K562 (cell line): ENCODE data around the gene KRTAP20-3. TPM values are rescaled to one million over a fixed set of nuclear protein-coding genes. Genes with fewer than 3 reads are reported as not detected.

Source experiments
- ATAC-seq: fragments of 200-7000 bp; cut with Tn5 transposase; 3 replicates; pipeline ENCODE4 v1.9.1; 2020; ENCODE audit warnings: moderate library complexity
- BruUV-seq: library from RNA; stranded (reverse); fragments of 400-500 nt; replicated peaks from 2 replicates; lab custom pipeline; 2021; lab: Mats Ljungman, UMichigan
- CTCF ChIA-PET: fragments of 300-600 bp; formaldehyde crosslinking; extraction: SDS; loops from one replicate; lab custom pipeline; 2021; ENCODE audit warnings: low intra/inter-chr PET ratio; lab: Yijun Ruan, JAX
- POLR2A ChIA-PET: fragments of 300-600, 350-650 bp; sonication (Branson Sonifier 250); formaldehyde crosslinking; extraction: SDS; loops from one replicate; lab custom pipeline; 2021; ENCODE audit warnings: antibody characterized with exemption, inconsistent platforms; lab: Yijun Ruan, JAX
- DNase-seq, 4 experiments: peaks; one replicate each; pipeline versions ENCODE4 v3.0.0 to v3.0.0-alpha.2; 2011 to 2018; ENCODE audit warnings: low spot score in 3 of 4, mixed read lengths in 3 of 4; ENCODE audit errors: extremely low read depth in 1 of 4
- FAIRE-seq: peaks from 2 replicates; lab custom pipeline; 2011; peaks lifted over from hg19 to GRCh38; lab: Jason Lieb, UNC
- H2AFZ ChIP-seq: 2 replicates; pipeline ENCODE4 v1.6.0; 2011; ENCODE audit warnings: low read depth, low read length, control low read depth, inconsistent platforms
- H3K27ac ChIP-seq: fragments of 200-600 bp; 3 replicates; pipeline ENCODE4 v1.8.0; 2011; ENCODE audit warnings: low read depth, mild to moderate bottlenecking, control low read depth, inconsistent platforms, low read length, moderate library complexity, mixed read lengths; ENCODE audit errors: extremely low read depth
- H3K27me3 ChIP-seq, 2 experiments: fragments of 300-600 bp in 1 of 2; 2 replicates in 1 of 2; 3 replicates in 1 of 2; pipeline versions ENCODE4 v1.6.0 to v1.8.0; 2011; ENCODE audit warnings: inconsistent platforms in 2 of 2, low read length in 2 of 2, mild to moderate bottlenecking in 1 of 2, mixed read lengths in 1 of 2, moderate library complexity in 1 of 2; ENCODE audit not compliant: control insufficient read depth in 2 of 2, insufficient read depth in 2 of 2
- H3K36me3 ChIP-seq: fragments of 300-600 bp; 3 replicates; pipeline ENCODE4 v1.8.0; 2011; ENCODE audit warnings: mild to moderate bottlenecking, low read length, inconsistent platforms; ENCODE audit not compliant: control insufficient read depth, insufficient read depth
- H3K4me1 ChIP-seq, 2 experiments: fragments of 200-600 bp in 1 of 2; replicated peaks in 1 of 2; 2 replicates in 1 of 2; 3 replicates in 1 of 2; pipeline versions ENCODE4 v1.5.1 to v1.8.0; 2011; ENCODE audit warnings: inconsistent platforms in 2 of 2, low read length in 2 of 2, mild to moderate bottlenecking in 1 of 2, mixed read lengths in 1 of 2, moderate library complexity in 1 of 2; ENCODE audit not compliant: control insufficient read depth in 2 of 2, insufficient read depth in 2 of 2
- H3K4me2 ChIP-seq: 2 replicates; pipeline ENCODE4 v1.6.1; 2011; ENCODE audit warnings: low read length, control low read depth, inconsistent platforms, mixed read lengths; ENCODE audit not compliant: insufficient read depth
- H3K4me3 ChIP-seq: fragments of 200-600 bp; sonication (generic), shearing (Covaris generic); 2 replicates; pipeline ENCODE4 v1.5.1; 2016; ENCODE audit warnings: control low read depth, inconsistent platforms
- H3K79me2 ChIP-seq: fragments of 200-600 bp; 3 replicates; pipeline ENCODE4 v1.8.0; 2011; ENCODE audit warnings: low read length, inconsistent platforms; ENCODE audit not compliant: control insufficient read depth, insufficient read depth
- H3K9ac ChIP-seq, 2 experiments: 2 replicates each; pipeline versions ENCODE4 v1.6.0 to v1.6.1; 2011; ENCODE audit warnings: low read depth in 2 of 2, low read length in 2 of 2, control low read depth in 1 of 2, inconsistent platforms in 1 of 2, mild to moderate bottlenecking in 1 of 2, mixed read lengths in 1 of 2; ENCODE audit not compliant: insufficient read depth in 1 of 2
- H3K9me1 ChIP-seq: one replicate; pipeline ENCODE4 v1.6.0; 2011; ENCODE audit warnings: inconsistent platforms, mild to moderate bottlenecking, low read length, moderate library complexity; ENCODE audit not compliant: control insufficient read depth, insufficient read depth
- H3K9me3 ChIP-seq: replicated peaks from 2 replicates; pipeline ENCODE4 v1.5.1; 2011; ENCODE audit warnings: low read depth, low read length, inconsistent platforms; ENCODE audit not compliant: control insufficient read depth, insufficient read depth
- H4K20me1 ChIP-seq: replicated peaks from 2 replicates; pipeline ENCODE4 v1.6.1; 2011; ENCODE audit warnings: low read length, inconsistent platforms, mixed read lengths; ENCODE audit not compliant: control insufficient read depth, insufficient read depth
- GABPA ChIP-seq: fragments of 200-800 bp; sonication (Bioruptor generic); conservative IDR thresholded peaks from 2 replicates; pipeline ENCODE4 v1.6.1; 2016; ENCODE audit warnings: low read depth, missing genetic modification characterization, missing compliant biosample characterization
- GTF2E2 ChIP-seq: fragments of 200-800 bp; sonication (Bioruptor generic); IDR thresholded peaks from 2 replicates; pipeline ENCODE4 v1.6.1; 2016; ENCODE audit warnings: missing genetic modification characterization, missing compliant biosample characterization
- KDM5B ChIP-seq: fragments of 200-600 bp; sonication (generic); IDR thresholded peaks from 2 replicates; pipeline ENCODE4 v1.6.1; 2012; ENCODE audit warnings: low read depth, mild to moderate bottlenecking, moderate library complexity, low read length, control low read depth, inconsistent platforms; ENCODE audit not compliant: insufficient replicate concordance
- ZNF184 ChIP-seq: sonication (generic); formaldehyde crosslinking; IDR thresholded peaks from 2 replicates; pipeline ENCODE4 v1.5.0; 2020; ENCODE audit warnings: missing genetic modification reagents
- ZNF316 ChIP-seq: fragments of 450-650 bp; IDR thresholded peaks from 2 replicates; pipeline ENCODE4 v1.6.1; 2016
- ZNF347 ChIP-seq: fragments of 450-650 bp; formaldehyde crosslinking; IDR thresholded peaks from 2 replicates; pipeline ENCODE4 v1.4.0; 2020; ENCODE audit warnings: low read depth, mild to moderate bottlenecking, moderate library complexity
- WGBS: fragments of 100-300 bp; shearing (Covaris generic); methylation state at CpG from one replicate; pipeline ENCODE4 v1.1.6; 2016; ENCODE audit warnings: low coverage, mixed read lengths; ENCODE audit not compliant: insufficient coverage; ENCODE audit errors: missing lambda C conversion rate; 5-methylcytosine and 5-hydroxymethylcytosine counted together
- in situ Hi-C: fragments of 300-500 bp; cut with MboI; formaldehyde crosslinking; loops from 4 replicates; pipeline ENCODE4 v1.15.0; 2018; ENCODE audit warnings: inconsistent platforms, mixed read lengths
- intact Hi-C: fragments of 100-400 bp; cut with micrococcal nuclease; formaldehyde crosslinking; loops from 2 replicates; pipeline ENCODE4 v1.14.2; 2022
- polyA plus RNA-seq, 8 experiments: library from polyadenylated mRNA; depleted of rRNA in 4 of 8; stranded (reverse) in 5 of 8; unstranded in 3 of 8; fragments of >200 nt; fragmentation: Nextera tagmentation in 2 of 8; fragmentation: Illumina TruSeq in 1 of 8; extraction: Ambion mirVana in 2 of 8; extraction: Trizol in 1 of 8; gene quantifications; 2 replicates each; pipeline versions ENCODE4 v1.2.1 to v1.2.3, GENCODE V29; 2011 to 2014; ENCODE audit warnings: inconsistent platforms in 1 of 8, missing spikeins in 1 of 8
- total RNA-seq, 7 experiments: library from RNA; depleted of rRNA in 6 of 7; stranded (reverse); fragments of >200 nt in 6 of 7; fragmentation: Illumina TruSeq in 2 of 7; extraction: Trizol in 2 of 7; gene quantifications; 2 replicates each; pipeline versions ENCODE4 v1.2.1 to v1.2.3, GENCODE V29; 2011 to 2021; ENCODE audit warnings: low replicate concordance in 1 of 7
- TF ChIP-seq, protein P1 (sequence below), 3 experiments: IDR thresholded peaks in 2 of 3; conservative IDR thresholded peaks in 1 of 3; 2 replicates each; pipeline ENCODE4 v1.5.1; 2011 to 2012; ENCODE audit warnings: low read length in 3 of 3, mild to moderate bottlenecking in 3 of 3, control low read depth in 2 of 3, improper control_type of control experiment in 1 of 3, inconsistent platforms in 1 of 3, low read depth in 1 of 3, mixed read lengths in 1 of 3, moderate library complexity in 1 of 3; ENCODE audit not compliant: insufficient read depth in 2 of 3
- TF ChIP-seq, protein P2 (sequence below): sonication (generic); formaldehyde crosslinking; IDR thresholded peaks from 2 replicates; pipeline ENCODE4 v1.8.0; 2022; ENCODE audit warnings: mild to moderate bottlenecking, missing genetic modification reagents
- TF ChIP-seq, protein P3 (sequence below): fragments of 250-450 bp; sonication (Bioruptor Pico); IDR thresholded peaks from 2 replicates; pipeline ENCODE4 v1.4.0; 2020; ENCODE audit warnings: mild to moderate bottlenecking
- TF ChIP-seq, protein P4 (sequence below): sonication (generic); formaldehyde crosslinking; IDR thresholded peaks from 2 replicates; pipeline ENCODE4 v1.8.0; 2022; ENCODE audit warnings: mild to moderate bottlenecking, missing genetic modification reagents

Gene KRTAP20-3
- total and polyA plus RNA-seq, 9 of the 15 experiments (the other 6 are each of a cell fraction or from before 2014, with no cell fraction given) = not detected

DNA sequence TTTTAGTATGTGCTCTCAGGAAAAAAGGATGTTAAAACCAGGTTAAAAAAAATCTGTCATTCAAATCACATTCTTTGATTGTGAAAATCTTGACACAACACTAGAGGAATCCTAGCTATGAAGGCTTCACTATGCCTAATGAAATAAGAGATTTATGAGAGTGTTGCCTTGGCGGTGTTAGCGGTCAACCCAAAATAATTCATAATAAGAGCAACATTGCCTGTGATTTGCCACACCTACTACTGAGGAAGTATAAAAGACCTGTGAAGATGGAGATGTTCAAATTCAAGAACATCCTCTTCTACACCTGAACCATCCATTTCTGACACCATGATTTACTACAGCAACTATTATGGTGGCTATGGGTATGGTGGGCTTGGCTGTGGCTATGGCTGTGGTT, 26.5 kb upstream of the KRTAP20-3 start, which contains the start of gene KRTAP20-1:
Gene KRTAP20-1, plus strand, starts transcription at position 301 of the 400 bp plus-strand sequence. Its CDS starts 30 bp downstream, at position 331.
- no peak within 1 kb of the TSS for H2AFZ ChIP-seq
- H3K36me3 ChIP-seq = no peaks in the 10 kb centered on the region
- DNase-seq (no peak), ATAC-seq (no peak), FAIRE-seq (no peak)
- H3K4me1 ChIP-seq = no peaks in the 10 kb centered on the region
- H3K27ac ChIP-seq = no peak within 1 kb of the TSS
- H3K79me2 ChIP-seq = no peaks in the 10 kb centered on the region
- no TSS peak for BruUV-seq
- in situ Hi-C loops = no loop called here
- CTCF ChIA-PET = no interaction called here
- no peak within 1 kb of the TSS for H3K4me3 ChIP-seq
- no peaks in the 10 kb centered on the region for H3K9me1 ChIP-seq
- no peak for TF ChIP-seq GTF2E2 (tag)
- no peaks in the 10 kb centered on the region for H3K27me3 ChIP-seq
- intact Hi-C loops = no loop called here
- no peak within 1 kb of the TSS for H3K9ac ChIP-seq
- H3K4me2 ChIP-seq = no peak within 1 kb of the TSS
- peaks cover 5% of the 10 kb centered on the region; the same call in 1 of the 2 replicates for H3K9me3 ChIP-seq
- no peaks in the 10 kb centered on the region for H4K20me1 ChIP-seq
- WGBS = 2% methylated on average over 2 of the region's 2 CpGs
- POLR2A ChIA-PET = no interaction called here

DNA sequence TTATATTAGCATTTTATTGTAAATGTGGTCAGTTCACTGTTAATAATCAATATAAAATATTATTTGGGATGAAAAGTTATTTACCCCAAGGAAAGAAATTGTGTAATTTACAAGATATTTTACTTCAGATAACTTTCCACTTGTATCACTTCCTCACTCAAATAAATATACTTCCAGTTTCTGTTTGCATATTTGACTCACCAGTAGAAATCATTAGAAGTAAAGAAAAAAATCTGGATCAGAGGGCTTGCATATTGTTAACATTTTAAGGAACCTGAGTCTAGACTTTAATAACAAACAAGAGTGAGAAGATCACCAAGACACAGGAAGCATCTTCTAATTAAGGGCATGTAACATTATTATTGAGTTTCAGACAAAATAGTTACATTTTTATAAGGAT, 22.6 kb upstream of the KRTAP20-3 start:
- ChIA-PET CTCF (no interaction called here), POLR2A (no interaction called here)
- H4K20me1 ChIP-seq = no peaks in the 10 kb centered on the region
- intact Hi-C loops = no loop called here
- no peaks in the 10 kb centered on the region for H3K36me3 ChIP-seq
- BruUV-seq = no TSS peak
- no peak overlapping the region for H3K4me3 ChIP-seq
- no peaks in the 10 kb centered on the region for H3K27me3 ChIP-seq
- H3K27ac ChIP-seq = no peak overlapping the region
- no peak overlapping the region for H2AFZ ChIP-seq
- TF ChIP-seq ZNF316 (no peak), ZNF347 (CRISPR knock-in tag) (no peak), KDM5B (no peak), GABPA (no peak), ZNF184 (CRISPR knock-in tag) (no peak)
- TF ChIP-seq, protein P1, sequence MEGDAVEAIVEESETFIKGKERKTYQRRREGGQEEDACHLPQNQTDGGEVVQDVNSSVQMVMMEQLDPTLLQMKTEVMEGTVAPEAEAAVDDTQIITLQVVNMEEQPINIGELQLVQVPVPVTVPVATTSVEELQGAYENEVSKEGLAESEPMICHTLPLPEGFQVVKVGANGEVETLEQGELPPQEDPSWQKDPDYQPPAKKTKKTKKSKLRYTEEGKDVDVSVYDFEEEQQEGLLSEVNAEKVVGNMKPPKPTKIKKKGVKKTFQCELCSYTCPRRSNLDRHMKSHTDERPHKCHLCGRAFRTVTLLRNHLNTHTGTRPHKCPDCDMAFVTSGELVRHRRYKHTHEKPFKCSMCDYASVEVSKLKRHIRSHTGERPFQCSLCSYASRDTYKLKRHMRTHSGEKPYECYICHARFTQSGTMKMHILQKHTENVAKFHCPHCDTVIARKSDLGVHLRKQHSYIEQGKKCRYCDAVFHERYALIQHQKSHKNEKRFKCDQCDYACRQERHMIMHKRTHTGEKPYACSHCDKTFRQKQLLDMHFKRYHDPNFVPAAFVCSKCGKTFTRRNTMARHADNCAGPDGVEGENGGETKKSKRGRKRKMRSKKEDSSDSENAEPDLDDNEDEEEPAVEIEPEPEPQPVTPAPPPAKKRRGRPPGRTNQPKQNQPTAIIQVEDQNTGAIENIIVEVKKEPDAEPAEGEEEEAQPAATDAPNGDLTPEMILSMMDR (IDR thresholded peaks at IDR 0.05 in 2 of 3, conservative IDR thresholded peaks at IDR 0.05 in 1 of 3; ENCODE audit: insufficient read depth in 2 of 3, low read depth in 1 of 3, low read length in 3 of 3) = no peak
- TF ChIP-seq, protein P2, sequence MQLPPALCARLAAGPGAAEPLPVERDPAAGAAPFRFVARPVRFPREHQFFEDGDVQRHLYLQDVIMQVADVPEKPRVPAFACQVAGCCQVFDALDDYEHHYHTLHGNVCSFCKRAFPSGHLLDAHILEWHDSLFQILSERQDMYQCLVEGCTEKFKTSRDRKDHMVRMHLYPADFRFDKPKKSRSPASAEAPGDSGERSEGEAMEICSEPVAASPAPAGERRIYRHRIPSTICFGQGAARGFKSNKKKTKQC (CRISPR knock-in tag) = no peak
- TF ChIP-seq, protein P3, sequence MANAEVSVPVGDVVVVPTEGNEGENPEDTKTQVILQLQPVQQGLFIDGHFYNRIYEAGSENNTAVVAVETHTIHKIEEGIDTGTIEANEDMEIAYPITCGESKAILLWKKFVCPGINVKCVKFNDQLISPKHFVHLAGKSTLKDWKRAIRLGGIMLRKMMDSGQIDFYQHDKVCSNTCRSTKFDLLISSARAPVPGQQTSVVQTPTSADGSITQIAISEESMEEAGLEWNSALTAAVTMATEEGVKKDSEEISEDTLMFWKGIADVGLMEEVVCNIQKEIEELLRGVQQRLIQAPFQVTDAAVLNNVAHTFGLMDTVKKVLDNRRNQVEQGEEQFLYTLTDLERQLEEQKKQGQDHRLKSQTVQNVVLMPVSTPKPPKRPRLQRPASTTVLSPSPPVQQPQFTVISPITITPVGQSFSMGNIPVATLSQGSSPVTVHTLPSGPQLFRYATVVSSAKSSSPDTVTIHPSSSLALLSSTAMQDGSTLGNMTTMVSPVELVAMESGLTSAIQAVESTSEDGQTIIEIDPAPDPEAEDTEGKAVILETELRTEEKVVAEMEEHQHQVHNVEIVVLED (CRISPR knock-in tag) = no peak
- TF ChIP-seq, protein P4, sequence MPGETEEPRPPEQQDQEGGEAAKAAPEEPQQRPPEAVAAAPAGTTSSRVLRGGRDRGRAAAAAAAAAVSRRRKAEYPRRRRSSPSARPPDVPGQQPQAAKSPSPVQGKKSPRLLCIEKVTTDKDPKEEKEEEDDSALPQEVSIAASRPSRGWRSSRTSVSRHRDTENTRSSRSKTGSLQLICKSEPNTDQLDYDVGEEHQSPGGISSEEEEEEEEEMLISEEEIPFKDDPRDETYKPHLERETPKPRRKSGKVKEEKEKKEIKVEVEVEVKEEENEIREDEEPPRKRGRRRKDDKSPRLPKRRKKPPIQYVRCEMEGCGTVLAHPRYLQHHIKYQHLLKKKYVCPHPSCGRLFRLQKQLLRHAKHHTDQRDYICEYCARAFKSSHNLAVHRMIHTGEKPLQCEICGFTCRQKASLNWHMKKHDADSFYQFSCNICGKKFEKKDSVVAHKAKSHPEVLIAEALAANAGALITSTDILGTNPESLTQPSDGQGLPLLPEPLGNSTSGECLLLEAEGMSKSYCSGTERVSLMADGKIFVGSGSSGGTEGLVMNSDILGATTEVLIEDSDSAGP (CRISPR knock-in tag) = no peak
- no peak overlapping the region for H3K4me2 ChIP-seq
- no peaks in the 10 kb centered on the region for H3K9me1 ChIP-seq
- ATAC-seq (no peak), DNase-seq (no peak), FAIRE-seq (no peak)
- in situ Hi-C loops = no loop called here
- no peaks in the 10 kb centered on the region for H3K79me2 ChIP-seq
- no peaks in the 10 kb centered on the region; the same call in 1 of the 2 replicates for H3K9me3 ChIP-seq
- H3K4me1 ChIP-seq = no peaks in the 10 kb centered on the region
- no peak overlapping the region for H3K9ac ChIP-seq
